ENCODE data around the gene FAM163B.
A peak's percentile ranks its signal among the peaks of the same experiment; 100 is the strongest.

Gene FAM163B

GRCh38 chr9:133647765-133648469 is 38.7 kb upstream of the FAM163B start:
- no peak overlapping the region for H3K4me2 ChIP-seq (ENCODE audit: low read length)
- no CpG with 5 or more reads among the region's 25 CpGs for WGBS (ENCODE audit: extremely low coverage, insufficient coverage, insufficient read length)
- no peaks in the 10 kb centered on the region for H3K79me1 ChIP-seq (ENCODE audit: low read length)
- no peak overlapping the region for H3K9ac ChIP-seq (ENCODE audit: low read length)
- no peak overlapping the region for H2AFZ ChIP-seq (ENCODE audit: insufficient read depth, low read length, poor library complexity)
- DNase-seq, result no peak
- peaks cover 3% of the 10 kb centered on the region for H3K9me3 ChIP-seq (ENCODE audit: insufficient read depth, low read depth, low read length)
- no peaks in the 10 kb centered on the region for H3K27me3 ChIP-seq (ENCODE audit: insufficient read depth, low read length)
- no peak overlapping the region for H3K23ac ChIP-seq (ENCODE audit: low read length)
- H3K79me2 ChIP-seq (ENCODE audit: control insufficient read depth, insufficient read depth, low read length, poor library complexity), result no peaks in the 10 kb centered on the region
- no peak overlapping the region for H3K4ac ChIP-seq (ENCODE audit: low read depth, low read length)
- H4K8ac ChIP-seq (ENCODE audit: low read depth, low read length), result no peak overlapping the region
- no peak overlapping the region for H3K27ac ChIP-seq (ENCODE audit: low read depth, low read length)
- no peak overlapping the region for H3K4me3 ChIP-seq (ENCODE audit: low read depth, low read length)
- no peak overlapping the region for H2AK5ac ChIP-seq (ENCODE audit: low read length)
- no peak overlapping the region for H4K91ac ChIP-seq (ENCODE audit: low read depth, low read length)
- no peak overlapping the region for H3K18ac ChIP-seq (ENCODE audit: low read length)
- no peaks in the 10 kb centered on the region for H3K36me3 ChIP-seq (ENCODE audit: control insufficient read depth in 1 of 2, insufficient read depth in 2 of 2, low read length in 2 of 2)
- H4K12ac ChIP-seq (ENCODE audit: low read depth, low read length), result no peak overlapping the region
- H3K14ac ChIP-seq (ENCODE audit: low read length), result no peak overlapping the region
- no peak overlapping the region for H2BK5ac ChIP-seq (ENCODE audit: low read depth, low read length, poor library complexity)
- no peaks in the 10 kb centered on the region for H3K4me1 ChIP-seq (ENCODE audit: control insufficient read depth in 1 of 2, insufficient read depth in 2 of 2, low read length in 2 of 2)
- H2BK120ac ChIP-seq (ENCODE audit: insufficient read depth, low read length, poor library complexity), result no peak overlapping the region
- H2BK12ac ChIP-seq (ENCODE audit: low read length), result no peak overlapping the region

- no peaks in the 10 kb centered on the region for H3K27me3 ChIP-seq (ENCODE audit: insufficient read depth, low read length)
- H3K14ac ChIP-seq (ENCODE audit: low read length), result no peak overlapping the region
- H2BK120ac ChIP-seq (ENCODE audit: insufficient read depth, low read length, poor library complexity), result no peak overlapping the region
- H3K23ac ChIP-seq (ENCODE audit: low read length), result no peak overlapping the region
- WGBS (ENCODE audit: extremely low coverage, insufficient coverage, insufficient read length), result no CpG with 5 or more reads among the region's 7 CpGs
- no peak overlapping the region for H3K4ac ChIP-seq (ENCODE audit: low read depth, low read length)
- no peak overlapping the region for H4K8ac ChIP-seq (ENCODE audit: low read depth, low read length)
- H3K9ac ChIP-seq (ENCODE audit: low read length), result no peak overlapping the region
- H2BK5ac ChIP-seq (ENCODE audit: low read depth, low read length, poor library complexity), result no peak overlapping the region
- no peak overlapping the region for H2AK5ac ChIP-seq (ENCODE audit: low read length)
- DNase-seq, result peak; percentile 12 to 57
- no peaks in the 10 kb centered on the region for H3K79me1 ChIP-seq (ENCODE audit: low read length)
- H3K27ac ChIP-seq (ENCODE audit: low read depth, low read length), result no peak overlapping the region
- H2AFZ ChIP-seq (ENCODE audit: insufficient read depth, low read length, poor library complexity), result no peak overlapping the region
- no peak overlapping the region for H3K4me2 ChIP-seq (ENCODE audit: low read length)
- H3K18ac ChIP-seq (ENCODE audit: low read length), result no peak overlapping the region
- H3K79me2 ChIP-seq (ENCODE audit: control insufficient read depth, insufficient read depth, low read length, poor library complexity), result no peaks in the 10 kb centered on the region
- H3K4me1 ChIP-seq (ENCODE audit: control insufficient read depth in 1 of 2, insufficient read depth in 2 of 2, low read length in 2 of 2), result no peaks in the 10 kb centered on the region
- H3K9me3 ChIP-seq (ENCODE audit: insufficient read depth, low read depth, low read length), result peaks cover 3% of the 10 kb centered on the region
- no peaks in the 10 kb centered on the region for H3K36me3 ChIP-seq (ENCODE audit: control insufficient read depth in 1 of 2, insufficient read depth in 2 of 2, low read length in 2 of 2)
- no peak overlapping the region for H4K12ac ChIP-seq (ENCODE audit: low read depth, low read length)
- H2BK12ac ChIP-seq (ENCODE audit: low read length), result no peak overlapping the region
- H3K4me3 ChIP-seq (ENCODE audit: low read depth, low read length), result no peak overlapping the region
- no peak overlapping the region for H4K91ac ChIP-seq (ENCODE audit: low read depth, low read length)
Measured at GRCh38 chr9:133647148-133647547, 38.0 kb upstream of the FAM163B start.

- Histone ChIP-seq H3K9ac (ENCODE audit: low read length) (no peak overlapping the region), H3K18ac (ENCODE audit: low read length) (no peak overlapping the region), H3K4ac (ENCODE audit: low read depth, low read length) (no peak overlapping the region), H3K4me2 (ENCODE audit: low read length) (no peak overlapping the region), H3K79me1 (ENCODE audit: low read length) (no peaks in the 10 kb centered on the region), H2AFZ (ENCODE audit: insufficient read depth, low read length, poor library complexity) (no peak overlapping the region), H3K27me3 (ENCODE audit: insufficient read depth, low read length) (no peaks in the 10 kb centered on the region), H3K9me3 (ENCODE audit: insufficient read depth, low read depth, low read length) (peaks cover 4% of the 10 kb centered on the region), H3K27ac (ENCODE audit: low read depth, low read length) (no peak overlapping the region), H4K91ac (ENCODE audit: low read depth, low read length) (no peak overlapping the region), H3K4me1 (ENCODE audit: control insufficient read depth in 1 of 2, insufficient read depth in 2 of 2, low read length in 2 of 2) (no peaks in the 10 kb centered on the region), H2BK5ac (ENCODE audit: low read depth, low read length, poor library complexity) (no peak overlapping the region), H3K23ac (ENCODE audit: low read length) (no peak overlapping the region), H2AK5ac (ENCODE audit: low read length) (no peak overlapping the region), H4K12ac (ENCODE audit: low read depth, low read length) (no peak overlapping the region), H2BK12ac (ENCODE audit: low read length) (no peak overlapping the region), H3K36me3 (ENCODE audit: control insufficient read depth in 1 of 2, insufficient read depth in 2 of 2, low read length in 2 of 2) (no peaks in the 10 kb centered on the region), H3K4me3 (ENCODE audit: low read depth, low read length) (no peak overlapping the region), H3K14ac (ENCODE audit: low read length) (no peak overlapping the region), H3K79me2 (ENCODE audit: control insufficient read depth, insufficient read depth, low read length, poor library complexity) (no peaks in the 10 kb centered on the region), H4K8ac (ENCODE audit: low read depth, low read length) (no peak overlapping the region), H2BK120ac (ENCODE audit: insufficient read depth, low read length, poor library complexity) (no peak overlapping the region)
- no CpG with 5 or more reads among the region's 10 CpGs for WGBS (ENCODE audit: extremely low coverage, insufficient coverage, insufficient read length)
- DNase-seq, result no peak
Measured at GRCh38 chr9:133645021-133645765, 36.0 kb upstream of the FAM163B start.

GRCh38 chr9:133643978-133644760 is 35.0 kb upstream of the FAM163B start:
- Histone ChIP-seq H3K27me3 (ENCODE audit: insufficient read depth, low read length) (no peaks in the 10 kb centered on the region), H3K36me3 (ENCODE audit: control insufficient read depth in 1 of 2, insufficient read depth in 2 of 2, low read length in 2 of 2) (no peaks in the 10 kb centered on the region), H3K79me2 (ENCODE audit: control insufficient read depth, insufficient read depth, low read length, poor library complexity) (no peaks in the 10 kb centered on the region), H3K79me1 (ENCODE audit: low read length) (no peaks in the 10 kb centered on the region), H4K91ac (ENCODE audit: low read depth, low read length) (no peak overlapping the region), H2AFZ (ENCODE audit: insufficient read depth, low read length, poor library complexity) (no peak overlapping the region), H2BK5ac (ENCODE audit: low read depth, low read length, poor library complexity) (no peak overlapping the region), H3K4me3 (ENCODE audit: low read depth, low read length) (no peak overlapping the region), H3K18ac (ENCODE audit: low read length) (no peak overlapping the region), H3K14ac (ENCODE audit: low read length) (no peak overlapping the region), H3K4me1 (ENCODE audit: control insufficient read depth in 1 of 2, insufficient read depth in 2 of 2, low read length in 2 of 2) (no peaks in the 10 kb centered on the region), H3K9ac (ENCODE audit: low read length) (no peak overlapping the region), H2BK12ac (ENCODE audit: low read length) (no peak overlapping the region), H3K9me3 (ENCODE audit: insufficient read depth, low read depth, low read length) (peaks cover 4% of the 10 kb centered on the region), H2AK5ac (ENCODE audit: low read length) (no peak overlapping the region), H4K12ac (ENCODE audit: low read depth, low read length) (no peak overlapping the region), H3K4ac (ENCODE audit: low read depth, low read length) (no peak overlapping the region), H3K4me2 (ENCODE audit: low read length) (no peak overlapping the region), H2BK120ac (ENCODE audit: insufficient read depth, low read length, poor library complexity) (no peak overlapping the region), H3K27ac (ENCODE audit: low read depth, low read length) (no peak overlapping the region), H4K8ac (ENCODE audit: low read depth, low read length) (no peak overlapping the region), H3K23ac (ENCODE audit: low read length) (no peak overlapping the region)
- no peak for DNase-seq
- WGBS (ENCODE audit: extremely low coverage, insufficient coverage, insufficient read length), result no CpG with 5 or more reads among the region's 23 CpGs

Measured in trophoblast cell (in vitro differentiated cells and primary cell).